Mucosa of descending colon (tissue), 3 donors: ENCODE results near the gene SURF4. TPM values are rescaled to one million over a fixed set of nuclear protein-coding genes. Genes with fewer than 3 reads are reported as not detected.

Experiments
- ATAC-seq: fragments of 200-7000 bp; cut with Tn5 transposase; one replicate; pipeline ENCODE4 v1.9.1; 2020; ENCODE audit warnings: mild to moderate bottlenecking, moderate library complexity
- DNase-seq, 3 donors: peaks; one replicate each; pipeline ENCODE4 v3.0.0-alpha.2; 2020
- H3K36me3 ChIP-seq: fragments of 200-600 bp; one replicate; pipeline ENCODE4 v1.8.0; 2021; ENCODE audit warnings: low read depth, mild to moderate bottlenecking
- H3K4me1 ChIP-seq: fragments of 200-600 bp; one replicate; pipeline ENCODE4 v1.8.0; 2021; ENCODE audit warnings: low read depth, mild to moderate bottlenecking
- H3K4me3 ChIP-seq: fragments of 200-600 bp; one replicate; pipeline ENCODE4 v1.8.0; 2021; ENCODE audit warnings: mild to moderate bottlenecking
- H3K9me3 ChIP-seq: fragments of 200-600 bp; one replicate; pipeline ENCODE4 v1.8.0; 2021; ENCODE audit warnings: mild to moderate bottlenecking
- CTCF ChIP-seq: fragments of 200-600 bp; IDR thresholded peaks from one replicate; pipeline ENCODE4 v1.8.0; 2022; ENCODE audit warnings: antibody characterized with exemption, mild to moderate bottlenecking
- intact Hi-C, 2 donors: fragments of 100-400 bp; cut with DNase I in 1 of 2; cut with micrococcal nuclease in 1 of 2; formaldehyde crosslinking; loops; one replicate each; pipeline versions ENCODE4 v1.11.0 to v1.11.1; 2022; cut with DNase I, micrococcal nuclease
- total RNA-seq, 3 donors: library from RNA; stranded (reverse); fragmentation: NEBNext Ultra II Directional in 2 of 3; extraction: Animal tissue kit (Norgen Biotek cat#: 25700) in 2 of 3; gene quantifications; one replicate each; pipeline versions ENCODE4 v1.2.1 to v1.2.4, GENCODE V29; 2021 to 2023
- donor health status: DM: no; HTN: no; CAD: no; lungs with moderate emphysema.
- donor health status: DM: no; HTN: no; CAD: no.
- donor health status: DM: no; HTN: yes; CAD: no.

Gene SURF4
- total RNA-seq, 3 donors from 2014 or later: 117 to 165 (median 149) TPM

- Histone ChIP-seq H3K4me1 (peaks cover 21% of the 10 kb centered on the region), H3K4me3 (peak overlapping the region; percentile 97), H3K36me3 (peaks cover 5% of the 10 kb centered on the region), H3K9me3 (no peaks in the 10 kb centered on the region)
- ATAC-seq (peak; percentile 45), DNase-seq (peak in 2 of 3 donors; percentile 62 to 64)
- intact Hi-C loops: no loop called here
- no peak for TF ChIP-seq CTCF
Observed at GRCh38 chr9:133375116-133375723, 640 bp downstream of the SURF4 start.

GRCh38 chr9:133374612-133375115, 1.2 kb downstream of the SURF4 start:
- ATAC-seq: no peak
- Histone ChIP-seq H3K4me1 (peaks cover 27% of the 10 kb centered on the region), H3K36me3 (peaks cover 5% of the 10 kb centered on the region), H3K9me3 (no peaks in the 10 kb centered on the region), H3K4me3 (peak overlapping the region; percentile 97)
- DNase-seq: no peak
- TF ChIP-seq CTCF: no peak
- intact Hi-C loops: no loop called here

DNA sequence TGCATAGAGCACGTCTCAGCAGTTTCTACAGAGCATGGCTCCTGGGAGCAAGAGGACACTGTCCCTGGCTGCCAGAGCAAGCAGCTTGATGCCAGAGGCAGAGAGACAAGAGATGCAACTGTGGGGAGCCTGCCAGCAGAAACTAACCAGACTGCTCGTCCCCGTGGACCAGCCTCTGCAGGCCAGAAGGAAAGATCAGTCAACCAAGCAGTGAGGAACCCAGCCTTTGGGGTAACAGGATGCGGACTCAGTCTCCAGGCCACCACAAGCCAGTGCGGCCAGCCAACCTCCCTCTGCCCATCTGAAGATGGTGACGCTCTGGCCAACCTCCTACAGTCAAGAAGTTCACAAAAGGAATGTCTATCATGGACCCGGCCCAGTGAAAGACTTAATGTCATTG, 3.7 kb downstream of the SURF4 start:
- DNase-seq (no peak), ATAC-seq (no peak)
- H3K4me3 ChIP-seq: no peak overlapping the region
- H3K36me3 ChIP-seq: peaks cover 5% of the 10 kb centered on the region
- peaks cover 50% of the 10 kb centered on the region for H3K4me1 ChIP-seq
- H3K9me3 ChIP-seq: no peaks in the 10 kb centered on the region
- intact Hi-C loops: no loop called here
- TF ChIP-seq CTCF: no peak

GRCh38 chr9:133371261-133371711, 4.6 kb downstream of the SURF4 start:
- Histone ChIP-seq H3K36me3 (peaks cover 5% of the 10 kb centered on the region), H3K4me3 (no peak overlapping the region), H3K9me3 (no peaks in the 10 kb centered on the region), H3K4me1 (peaks cover 50% of the 10 kb centered on the region)
- TF ChIP-seq CTCF: no peak
- ATAC-seq (no peak), DNase-seq (no peak)
- intact Hi-C loops: no loop called here

DNA sequence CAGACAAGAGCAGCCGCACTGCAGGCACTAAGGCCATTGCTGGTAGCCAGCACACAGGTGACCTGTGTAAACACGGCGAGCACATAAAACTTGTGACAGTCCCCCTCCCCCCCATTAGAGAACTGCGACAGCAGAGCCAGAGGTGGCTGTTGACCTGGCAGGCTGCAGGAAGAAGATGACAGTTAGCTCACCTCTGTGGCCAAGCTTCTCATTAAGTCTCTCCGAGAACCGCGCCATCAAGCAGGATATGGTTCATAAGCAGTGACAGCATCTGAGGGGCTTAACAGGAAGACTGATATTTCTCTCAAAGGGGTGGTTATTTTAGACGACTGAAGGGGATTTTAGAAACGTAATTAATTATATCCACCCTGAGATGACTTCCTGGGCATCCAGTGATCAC, 5.2 kb downstream of the SURF4 start:
- Histone ChIP-seq H3K4me3 (no peak overlapping the region), H3K36me3 (peaks cover 5% of the 10 kb centered on the region), H3K4me1 (peaks cover 50% of the 10 kb centered on the region), H3K9me3 (no peaks in the 10 kb centered on the region)
- DNase-seq (peak in 1 of 3 donors; percentile 25), ATAC-seq (peak; percentile 16)
- TF ChIP-seq CTCF: no peak
- intact Hi-C loops: no loop called here
